HepG2 (cell line): ENCODE results near the gene RBAK. TPM values are rescaled to one million over a fixed set of nuclear protein-coding genes. Genes with fewer than 3 reads are reported as not detected.

Experiments
- ATAC-seq: fragments of 200-7000 bp; cut with Tn5 transposase; 3 replicates; pipeline ENCODE4 v1.9.1; 2020; ENCODE audit warnings: mild to moderate bottlenecking, moderate library complexity
- Bru-seq: library from RNA; stranded (reverse); fragments of 400-500 nt; gene quantifications from one replicate; lab custom pipeline; 2021; lab: Mats Ljungman, UMichigan
- BruChase-seq, 2 experiments: library from RNA; stranded (reverse); fragments of 400-500 nt; gene quantifications; one replicate each; lab custom pipeline; 2021; lab: Mats Ljungman, UMichigan
- BruUV-seq: library from RNA; stranded (reverse); fragments of 400-500 nt; replicated peaks from 2 replicates; lab custom pipeline; 2021; lab: Mats Ljungman, UMichigan
- CTCF ChIA-PET: fragments of 300-600 bp; formaldehyde crosslinking; extraction: SDS; loops from one replicate; lab custom pipeline; 2021; ENCODE audit warnings: low total read pairs, inconsistent platforms, low intra/inter-chr PET ratio; lab: Yijun Ruan, JAX
- POLR2A ChIA-PET: fragments of 350-600 bp; sonication (Branson Sonifier 250); formaldehyde crosslinking; loops from one replicate; lab custom pipeline; 2020; ENCODE audit warnings: antibody characterized with exemption, inconsistent platforms; lab: Yijun Ruan, JAX
- DNase-seq: peaks from one replicate; pipeline ENCODE4 v3.0.0-alpha.2; 2015; ENCODE audit warnings: low spot score
- FAIRE-seq: peaks from 3 replicates; lab custom pipeline; 2011; peaks lifted over from hg19 to GRCh38; lab: Jason Lieb, UNC
- H2AFZ ChIP-seq: one replicate; pipeline ENCODE4 v1.6.1; 2011; ENCODE audit warnings: low read length, inconsistent platforms
- H3K27ac ChIP-seq: fragments of 300-600 bp; 3 replicates; pipeline ENCODE4 v1.8.0; 2011; ENCODE audit warnings: mixed run types, mild to moderate bottlenecking, mixed read lengths, low read length, inconsistent platforms; ENCODE audit not compliant: insufficient read depth; ENCODE audit errors: extremely low read length
- H3K27me3 ChIP-seq, 2 experiments: fragments of 200-600 bp in 1 of 2; 2 replicates in 1 of 2; 3 replicates in 1 of 2; pipeline versions ENCODE4 v1.6.0 to v1.8.0; 2011; ENCODE audit warnings: low read length in 2 of 2, mild to moderate bottlenecking in 2 of 2, moderate library complexity in 2 of 2, inconsistent platforms in 1 of 2; ENCODE audit not compliant: insufficient read depth in 2 of 2, control insufficient read depth in 1 of 2
- H3K36me3 ChIP-seq, 2 experiments: fragments of 200-600 bp in 1 of 2; replicated peaks in 1 of 2; 2 replicates in 1 of 2; 3 replicates in 1 of 2; pipeline versions ENCODE4 v1.5.1 to v1.8.0; 2011; ENCODE audit warnings: low read length in 2 of 2, inconsistent platforms in 1 of 2; ENCODE audit not compliant: insufficient read depth in 2 of 2, control insufficient read depth in 1 of 2
- H3K4me1 ChIP-seq: 2 replicates; pipeline ENCODE4 v1.5.1; 2012; ENCODE audit warnings: low read length, inconsistent platforms; ENCODE audit not compliant: insufficient read depth
- H3K4me2 ChIP-seq: 2 replicates; pipeline ENCODE4 v1.6.0; 2011; ENCODE audit warnings: low read depth, low read length, inconsistent platforms
- H3K4me3 ChIP-seq, 3 experiments: fragments of 200-600 bp in 1 of 3; sonication (generic), shearing (Covaris generic) in 1 of 3; replicated peaks in 1 of 3; 2 replicates each; pipeline ENCODE4 v1.5.1; 2011 to 2016; ENCODE audit warnings: low read length in 3 of 3, inconsistent platforms in 2 of 3, low read depth in 2 of 3, mild to moderate bottlenecking in 2 of 3, control low read depth in 1 of 3, mixed read lengths in 1 of 3; ENCODE audit not compliant: insufficient read depth in 1 of 3
- H3K79me2 ChIP-seq: one replicate; pipeline ENCODE4 v1.6.1; 2011; ENCODE audit warnings: low read length, inconsistent platforms; ENCODE audit not compliant: insufficient read depth
- H3K9ac ChIP-seq: 2 replicates; pipeline ENCODE4 v1.6.0; 2011; ENCODE audit warnings: mild to moderate bottlenecking, low read depth, low read length, inconsistent platforms; ENCODE audit not compliant: insufficient read depth
- H3K9me3 ChIP-seq: 2 replicates; pipeline ENCODE4 v1.5.1; 2012; ENCODE audit warnings: mild to moderate bottlenecking, low read length
- H4K20me1 ChIP-seq: 2 replicates; pipeline ENCODE4 v1.6.0; 2011; ENCODE audit warnings: inconsistent platforms, mild to moderate bottlenecking, low read length, moderate library complexity; ENCODE audit not compliant: insufficient read depth
- ARNT2 ChIP-seq: sonication (generic); formaldehyde crosslinking; IDR thresholded peaks from 2 replicates; pipeline ENCODE4 v1.8.0; 2022; ENCODE audit warnings: mild to moderate bottlenecking, low read depth, missing genetic modification reagents, moderate library complexity
- ASH2L ChIP-seq: fragments of 300-600, 200-600 bp; sonication (generic); IDR thresholded peaks from 2 replicates; pipeline ENCODE4 v1.7.0; 2017; ENCODE audit warnings: low read depth, mild to moderate bottlenecking, moderate library complexity, mixed read lengths, low read length; ENCODE audit not compliant: insufficient read length
- DNMT1 ChIP-seq: sonication (generic); formaldehyde crosslinking; IDR thresholded peaks from 2 replicates; pipeline ENCODE4 v1.5.1; 2020; ENCODE audit warnings: mild to moderate bottlenecking, missing genetic modification reagents
- KAT2B ChIP-seq: fragments of 150-350 bp; IDR thresholded peaks from 2 replicates; pipeline ENCODE4 v1.6.1; 2014; ENCODE audit warnings: low read depth, low read length, borderline replicate concordance
- NFE2L2 ChIP-seq: fragments of 150-350 bp; IDR thresholded peaks from 2 replicates; pipeline ENCODE4 v1.6.1; 2014; ENCODE audit warnings: low read length
- NR2C2 ChIP-seq: sonication (generic); formaldehyde crosslinking; IDR thresholded peaks from 2 replicates; pipeline ENCODE4 v1.4.0; 2020; ENCODE audit warnings: missing genetic modification reagents, mild to moderate bottlenecking, moderate library complexity, borderline replicate concordance
- SPEN ChIP-seq: sonication (generic); formaldehyde crosslinking; IDR thresholded peaks from 2 replicates; pipeline ENCODE4 v1.5.1; 2020; ENCODE audit warnings: low read depth, mild to moderate bottlenecking, missing genetic modification reagents
- TBX2 ChIP-seq: sonication (generic); formaldehyde crosslinking; IDR thresholded peaks from 2 replicates; pipeline ENCODE4 v1.5.0; 2020; ENCODE audit warnings: missing genetic modification reagents, mild to moderate bottlenecking, borderline replicate concordance
- ZNF10 ChIP-seq: sonication (generic); formaldehyde crosslinking; IDR thresholded peaks from 2 replicates; pipeline ENCODE4 v1.4.0; 2020; ENCODE audit warnings: mild to moderate bottlenecking, low read depth, missing genetic modification reagents, borderline replicate concordance
- ZNF143 ChIP-seq: sonication (generic); formaldehyde crosslinking; IDR thresholded peaks from 2 replicates; pipeline ENCODE4 v1.4.0; 2020; ENCODE audit warnings: missing genetic modification reagents
- ZNF547 ChIP-seq: sonication (generic); formaldehyde crosslinking; IDR thresholded peaks from 2 replicates; pipeline ENCODE4 v1.5.1; 2020; ENCODE audit warnings: mild to moderate bottlenecking, missing genetic modification reagents
- ZNF550 ChIP-seq: sonication (generic); formaldehyde crosslinking; IDR thresholded peaks from 2 replicates; pipeline ENCODE4 v1.4.0; 2020; ENCODE audit warnings: mild to moderate bottlenecking, missing genetic modification reagents, borderline replicate concordance
- ZNF598 ChIP-seq: sonication (generic); formaldehyde crosslinking; IDR thresholded peaks from 2 replicates; pipeline ENCODE4 v1.5.1; 2020; ENCODE audit warnings: mild to moderate bottlenecking, missing genetic modification reagents, borderline replicate concordance
- ZNF614 ChIP-seq: IDR thresholded peaks from 2 replicates; pipeline ENCODE4 v1.6.1; 2018; ENCODE audit warnings: missing biosample characterization, missing genetic modification reagents, inconsistent platforms, borderline replicate concordance
- ZNF713 ChIP-seq: sonication (generic); formaldehyde crosslinking; IDR thresholded peaks from 2 replicates; pipeline ENCODE4 v1.4.0; 2020; ENCODE audit warnings: mild to moderate bottlenecking, missing genetic modification reagents
- ZUFSP ChIP-seq: sonication (generic); formaldehyde crosslinking; IDR thresholded peaks from 2 replicates; pipeline ENCODE4 v1.9.0; 2021; ENCODE audit warnings: missing genetic modification reagents, mild to moderate bottlenecking, borderline replicate concordance
- WGBS: methylation state at CpG from one replicate; pipeline ENCODE4 v1.1.6; 2017; ENCODE audit warnings: low lambda C conversion rate; 5-methylcytosine and 5-hydroxymethylcytosine counted together
- in situ Hi-C: cut with HindIII; loops from 2 replicates; pipeline ENCODE4 v1.10.0; 2017; ENCODE audit warnings: low pct_unique_long_range_greater_than_20kb; ENCODE audit not compliant: extremely low pct_ligation_motif_present
- intact Hi-C: fragments of 100-400 bp; cut with micrococcal nuclease; formaldehyde crosslinking; loops from one replicate; pipeline ENCODE4 v1.10.0; 2022; ENCODE audit not compliant: unreplicated experiment
- long read RNA-seq, 2 experiments: library from RNA in 1 of 2; library from polyadenylated mRNA in 1 of 2; stranded (forward) in 1 of 2; unstranded in 1 of 2; transcript quantifications; one replicate each; pipeline ENCODE4 v2.0.0, GENCODE V29; 2019 to 2022
- polyA minus RNA-seq, 3 experiments: library from RNA; depleted of rRNA, polyadenylated mRNA; stranded (reverse); fragments of >200 nt; gene quantifications; 2 replicates each; pipeline ENCODE4 v1.2.3, GENCODE V29; 2011; ENCODE audit warnings: low replicate concordance in 1 of 3
- polyA plus RNA-seq, 8 experiments: library from polyadenylated mRNA; depleted of rRNA in 3 of 8; stranded (reverse) in 7 of 8; unstranded in 1 of 8; fragments of >200 nt; fragmentation: Illumina TruSeq in 4 of 8; extraction: Trizol in 4 of 8; gene quantifications; 2 replicates each; pipeline versions ENCODE4 v1.2.1 to v1.2.3, GENCODE V29; 2011 to 2016; ENCODE audit warnings: low read depth in 4 of 8, missing spikeins in 1 of 8, mixed read lengths in 1 of 8; ENCODE audit not compliant: insufficient read depth in 1 of 8
- total RNA-seq, 5 experiments: library from RNA; depleted of rRNA; stranded (reverse); fragments of >200 nt; fragmentation: Illumina TruSeq; extraction: Trizol; gene quantifications; 2 replicates each; pipeline ENCODE4 v1.2.3, GENCODE V29; 2016; ENCODE audit warnings: low read depth in 1 of 5

Gene RBAK
- total RNA-seq (2016; rRNA removed; fragmentation: Illumina TruSeq; extraction: Trizol) = 11.8 and 14.9 TPM in 2 replicates
- total RNA-seq (2016; cell fraction: cytosol; rRNA removed; fragmentation: Illumina TruSeq; extraction: Trizol; ENCODE audit: low read depth) = 0.79 and 0.81 TPM in 2 replicates
- 11.7 and 14.1 TPM in 2 replicates for total RNA-seq (2016; cell fraction: insoluble cytoplasmic fraction; rRNA removed; fragmentation: Illumina TruSeq; extraction: Trizol)
- total RNA-seq (2016; cell fraction: membrane; rRNA removed; fragmentation: Illumina TruSeq; extraction: Trizol) = 4.4 and 5.2 TPM in 2 replicates
- total RNA-seq (2016; cell fraction: nucleus; rRNA removed; fragmentation: Illumina TruSeq; extraction: Trizol) = 18.8 and 20.9 TPM in 2 replicates
- polyA plus RNA-seq (2011; rRNA removed) = 4.2 and 4.4 TPM in 2 replicates
- polyA plus RNA-seq (2011; cell fraction: cytosol; rRNA removed) = 1.2 and 1.9 TPM in 2 replicates
- 5.2 and 6.8 TPM in 2 replicates for polyA plus RNA-seq (2011; cell fraction: nucleus; rRNA removed)
- polyA plus RNA-seq (2012) = 6.3 and 7.2 TPM in 2 replicates
- 0.31 and 0.35 TPM in 2 replicates for polyA plus RNA-seq (2016; cell fraction: cytosol; fragmentation: Illumina TruSeq; extraction: Trizol; ENCODE audit: low read depth)
- polyA plus RNA-seq (2016; cell fraction: insoluble cytoplasmic fraction; fragmentation: Illumina TruSeq; extraction: Trizol; ENCODE audit: low read depth) = 8.7 and 9.4 TPM in 2 replicates
- polyA plus RNA-seq (2016; cell fraction: membrane; fragmentation: Illumina TruSeq; extraction: Trizol; ENCODE audit: low read depth) = 1.3 and 1.4 TPM in 2 replicates
- 26.4 and 26.9 TPM in 2 replicates for polyA plus RNA-seq (2016; cell fraction: nucleus; fragmentation: Illumina TruSeq; extraction: Trizol; ENCODE audit: insufficient read depth, low read depth)
- polyA minus RNA-seq (2011; rRNA and poly(A)+ RNA removed; ENCODE audit: low replicate concordance) = 1.5 and 4.0 TPM in 2 replicates
- polyA minus RNA-seq (2011; cell fraction: cytosol; rRNA and poly(A)+ RNA removed) = 5.8 and 7.4 TPM in 2 replicates
- polyA minus RNA-seq (2011; cell fraction: nucleus; rRNA and poly(A)+ RNA removed) = 26.0 and 26.4 TPM in 2 replicates
- Bru-seq, nascent RNA = percentile 93 among the genes with signal in this experiment
- percentile 96 among the genes with signal in this experiment for BruChase-seq, experiment 1, labeled RNA remaining after a 6-hour chase
- percentile 99 among the genes with signal in this experiment for BruChase-seq, experiment 2, labeled RNA remaining after a 2-hour chase
- long read RNA-seq, experiment 1, partial matches to known transcripts = 0 of 1 reads
- long read RNA-seq, experiment 1, other reads (novel, unspliced or antisense) = 1 of 1 reads
- long read RNA-seq, experiment 2, partial matches to known transcripts = 0 of 7 reads
- long read RNA-seq, experiment 2, other reads (novel, unspliced or antisense) = 7 of 7 reads

- WGBS = 7% methylated on average over 6 of the region's 69 CpGs
- BruUV-seq = TSS peak; percentile 59
- in situ Hi-C loops = no loop called here
- peak; percentile 78 for TF ChIP-seq ZNF614 (CRISPR knock-in tag)
- TF ChIP-seq ZNF550 (CRISPR knock-in tag) = peak; percentile 72; the same call in 1 of the 2 replicates
- TF ChIP-seq TBX2 = peak; percentile 55; the same call in 1 of the 2 replicates
- TF ChIP-seq KAT2B = no peak
- no peak for TF ChIP-seq NFE2L2
- peak; percentile 91 for TF ChIP-seq NR2C2 (CRISPR knock-in tag)
- peak; percentile 71; the same call in 1 of the 2 replicates for TF ChIP-seq SPEN (CRISPR knock-in tag)
- no peak for TF ChIP-seq ZNF598 (CRISPR knock-in tag)
- TF ChIP-seq ARNT2 = peak; percentile 46; the same call in 1 of the 2 replicates
- TF ChIP-seq ASH2L = peak; percentile 75
- 0 out of 2 replicates have a peak, but pooled peaks have one; percentile 44 for TF ChIP-seq ZNF547 (CRISPR knock-in tag)
- TF ChIP-seq ZUFSP (CRISPR knock-in tag) = no peak
- TF ChIP-seq ZNF713 (CRISPR knock-in tag) = 0 out of 2 replicates have a peak, but pooled peaks have one; percentile 16
- peak; percentile 15; the same call in 1 of the 2 replicates for TF ChIP-seq DNMT1 (CRISPR knock-in tag)
- TF ChIP-seq ZNF143 (CRISPR knock-in tag) = peak; percentile 87
- TF ChIP-seq ZNF10 (CRISPR knock-in tag) = no peak
These were observed at the start of gene RBAK for GRCh38 chr7:5045558-5046396. TSS of gene RBAK (plus strand) at chr7:5045860. CDS start at chr7:5048077, 2,217 bp downstream.

More at GRCh38 chr7:5045558-5046396, at the start of gene RBAK:
- FAIRE-seq = no peak
- peak within 1 kb of the TSS; percentile 77 for H3K4me2 ChIP-seq
- H2AFZ ChIP-seq = peak within 1 kb of the TSS; percentile 71
- no peaks in the 10 kb centered on the region for H3K27me3 ChIP-seq
- peaks cover 6% of the 10 kb centered on the region for H3K9me3 ChIP-seq
- H3K79me2 ChIP-seq = peaks cover 12% of the 10 kb centered on the region
- peaks cover 10% of the 10 kb centered on the region for H3K4me1 ChIP-seq
- ATAC-seq = peak; percentile 99
- 0 out of 2 replicates have a peak, but pooled peaks cover 3% of the 10 kb centered on the region for H4K20me1 ChIP-seq
- H3K9ac ChIP-seq = peak within 1 kb of the TSS; percentile 93
- peak within 1 kb of the TSS; percentile 73 to 92 (median 79) for H3K4me3 ChIP-seq
- peak within 1 kb of the TSS; percentile 83 for H3K27ac ChIP-seq
- CTCF ChIA-PET = no interaction called here
- peaks cover 2 to 13% of the 10 kb centered on the region in 2 experiments; a peak in 3 of 5 replicates for H3K36me3 ChIP-seq
- intact Hi-C loops = no loop called here
- DNase-seq = peak; percentile 92
- POLR2A ChIA-PET = interaction anchor here (1.0 to 2.4 kb wide), 4 partner anchors 10 to 270 kb away, joined by 3 to 9 read pairs (median 6); partner anchors contain the start of gene AP5Z1
